GM20431 (cell line): ENCODE measurements around the gene GPC2.

Experiments
- in situ Hi-C: fragments of 300-500 bp; cut with MseI, MboI; formaldehyde crosslinking; loops from one replicate; pipeline ENCODE4 v1.15.0; 2020; ENCODE audit warnings: low sequenced_read_pairs; ENCODE audit not compliant: unreplicated experiment

GPC2 gene

GRCh38 chr7:100126239-100126930, 50.8 kb downstream of the GPC2 start:
- in situ Hi-C loops: no loop called here

- in situ Hi-C loops: no loop called here
These were observed 52.6 kb downstream of the GPC2 start for GRCh38 chr7:100124301-100125230.

- in situ Hi-C loops: no loop called here
These were observed 54.6 kb downstream of the GPC2 start for GRCh38 chr7:100122568-100122967.

GRCh38 chr7:100122067-100122466, 55.1 kb downstream of the GPC2 start:
- in situ Hi-C loops: no loop called here

- in situ Hi-C loops: no loop called here
These were observed 56.5 kb downstream of the GPC2 start for GRCh38 chr7:100120733-100121036.

GRCh38 chr7:100119970-100120732, 57.0 kb downstream of the GPC2 start:
- in situ Hi-C loops: no loop called here
